ENCODE results near the gene CSNK1G1.

DNA sequence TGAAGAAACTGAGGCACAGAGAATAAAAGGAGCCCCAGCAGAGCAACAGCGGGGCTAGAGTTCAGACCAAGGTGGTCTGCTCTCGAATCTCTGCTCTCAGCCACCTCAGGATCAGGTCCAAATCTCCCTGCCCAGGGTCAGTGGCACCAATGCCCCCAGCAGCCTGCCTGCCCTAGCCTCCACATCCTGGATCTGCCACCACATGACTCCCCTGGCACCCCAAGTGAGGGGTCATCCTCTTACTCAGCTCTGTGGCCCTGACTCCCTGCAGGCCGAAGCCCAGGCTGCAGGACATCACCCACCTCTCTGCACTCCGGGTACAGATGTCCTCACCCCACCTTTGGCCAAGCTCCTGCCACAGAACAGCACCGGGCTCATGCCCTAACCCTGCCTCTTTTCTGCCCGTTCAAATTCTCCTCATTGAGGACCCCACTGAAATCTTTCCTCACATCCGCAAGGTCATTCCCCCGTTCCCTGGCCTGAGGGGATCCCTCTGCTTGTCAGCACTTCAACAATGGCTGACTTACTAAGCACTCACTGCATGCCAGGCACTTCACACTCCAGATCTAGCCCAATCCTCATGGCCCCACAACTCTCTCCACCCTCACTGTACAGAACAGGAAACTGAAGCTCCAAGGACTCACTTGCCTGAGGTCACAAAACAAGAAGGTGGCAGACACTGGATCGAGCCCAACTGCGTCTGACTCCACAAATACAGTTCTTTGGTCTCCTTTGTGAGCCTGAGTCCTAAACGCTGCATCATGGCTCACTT is 197.4 kb downstream of the CSNK1G1 start:
- TF ChIP-seq GATA2 (IDR thresholded peaks at IDR 0.05; ENCODE audit: low read depth, low read length): no peak
- TF ChIP-seq GATA3 (IDR thresholded peaks at IDR 0.05; ENCODE audit: low read depth, low read length): no peak

Data from SH-SY5Y (cell line).